NCI-H1048 (cell line): ENCODE measurements around the gene LRRN2.

Experiments used
- DNase-seq: peaks from one replicate; lab custom pipeline; 2025; lab: John Stamatoyannopoulos, UW

The LRRN2 gene

GRCh38 chr1:204662530-204662929, 23.0 kb downstream of the LRRN2 start:
- no peak for DNase-seq

GRCh38 chr1:204660509-204660908, 25.0 kb downstream of the LRRN2 start:
- DNase-seq, result no peak

- DNase-seq, result no peak
Measured at GRCh38 chr1:204659056-204659455, 26.5 kb downstream of the LRRN2 start.

GRCh38 chr1:204658295-204658694, 27.2 kb downstream of the LRRN2 start:
- DNase-seq, result no peak

GRCh38 chr1:204653590-204654340, 31.8 kb downstream of the LRRN2 start:
- no peak for DNase-seq

GRCh38 chr1:204652497-204652896, 33.0 kb downstream of the LRRN2 start:
- no peak for DNase-seq

GRCh38 chr1:204651843-204652421, 33.6 kb downstream of the LRRN2 start:
- no peak for DNase-seq

GRCh38 chr1:204650911-204651570, 34.5 kb downstream of the LRRN2 start:
- no peak for DNase-seq

GRCh38 chr1:204649721-204650521, 35.6 kb downstream of the LRRN2 start:
- no peak for DNase-seq

GRCh38 chr1:204648576-204648975, 37.0 kb downstream of the LRRN2 start:
- DNase-seq, result no peak

- DNase-seq, result no peak
Measured at GRCh38 chr1:204647805-204648153, 37.8 kb downstream of the LRRN2 start.

GRCh38 chr1:204647114-204647804, 38.3 kb downstream of the LRRN2 start:
- no peak for DNase-seq

- DNase-seq, result no peak
Measured at GRCh38 chr1:204645666-204646065, 39.9 kb downstream of the LRRN2 start.

- DNase-seq, result no peak
Measured at GRCh38 chr1:204645251-204645650, 40.3 kb downstream of the LRRN2 start.

- DNase-seq, result no peak
Measured at GRCh38 chr1:204643503-204643902, 42.0 kb downstream of the LRRN2 start.

GRCh38 chr1:204641936-204642335, 43.6 kb downstream of the LRRN2 start:
- no peak for DNase-seq

- no peak for DNase-seq
Measured at GRCh38 chr1:204641455-204641854, 44.1 kb downstream of the LRRN2 start.

GRCh38 chr1:204640578-204640977, 45.0 kb downstream of the LRRN2 start:
- no peak for DNase-seq

- no peak for DNase-seq
Measured at GRCh38 chr1:204634260-204634910, 51.2 kb downstream of the LRRN2 start.

GRCh38 chr1:204633665-204634064, 51.9 kb downstream of the LRRN2 start:
- DNase-seq, result no peak

- no peak for DNase-seq
Measured at GRCh38 chr1:204630132-204630905, 55.2 kb downstream of the LRRN2 start.
